Prostate gland (tissue), 2 donors: Measurements from ENCODE around the gene MAD1L1.

Experiments
- CTCF ChIP-seq, 4 experiments: fragments of 200-600 bp in 2 of 4; fragments of 450-650 bp in 2 of 4; sonication (generic) in 2 of 4; IDR thresholded peaks; 1 replicate in 3 of 4; 2 replicates in 1 of 4; pipeline ENCODE4 v1.5.1; 2016 to 2019; ENCODE audit warnings: antibody characterized with exemption in 4 of 4, mild to moderate bottlenecking in 2 of 4, moderate library complexity in 2 of 4
- POLR2AphosphoS5 ChIP-seq: sonication (generic); formaldehyde crosslinking; IDR thresholded peaks from one replicate; pipeline ENCODE4 v1.6.1; 2017; ENCODE audit warnings: antibody characterized with exemption

- TF ChIP-seq CTCF (IDR thresholded peaks at IDR 0.05), result no peak
- TF ChIP-seq POLR2AphosphoS5, result no peak
Observed at GRCh38 chr7:2068693-2069471, 163.9 kb downstream of the MAD1L1 start.
